HG02798 (cell line): ENCODE measurements around the gene NRG3.
"Not testable (repeated sequence)": the region's sequence is repeated elsewhere in the genome, so short reads cannot be mapped to it uniquely, and the experiment has no call there.

Experiments used
- ATAC-seq: cut with Tn5 transposase; IDR thresholded peaks from one replicate; pipeline ENCODE4 v1.9.1; 2021; ENCODE audit warnings: mild to moderate bottlenecking; ENCODE audit not compliant: unreplicated experiment, poor library complexity

NRG3 gene

GRCh38 chr10:83006479-83006878 is 1131.5 kb downstream of the NRG3 start:
- not testable (repeated sequence) for ATAC-seq

DNA sequence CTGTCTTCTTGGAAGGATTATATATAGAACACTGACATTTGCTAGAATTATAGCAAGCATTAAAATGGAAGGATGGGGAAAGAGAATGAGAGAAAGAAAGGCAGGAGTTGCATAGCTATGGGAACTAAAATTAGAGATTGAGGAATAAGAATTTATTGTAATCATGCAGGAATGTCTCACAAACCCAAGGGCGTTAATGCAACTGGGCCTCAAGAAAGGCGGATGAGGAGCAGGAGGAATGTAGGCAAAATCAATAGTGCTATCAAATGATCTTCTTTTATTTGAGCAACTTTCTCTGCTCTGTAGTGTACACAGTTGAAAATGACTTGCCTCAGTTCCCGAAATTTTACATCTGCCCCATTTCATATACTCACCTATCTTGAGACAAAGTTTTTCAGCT is 1132.5 kb downstream of the NRG3 start:
- ATAC-seq: no peak

DNA sequence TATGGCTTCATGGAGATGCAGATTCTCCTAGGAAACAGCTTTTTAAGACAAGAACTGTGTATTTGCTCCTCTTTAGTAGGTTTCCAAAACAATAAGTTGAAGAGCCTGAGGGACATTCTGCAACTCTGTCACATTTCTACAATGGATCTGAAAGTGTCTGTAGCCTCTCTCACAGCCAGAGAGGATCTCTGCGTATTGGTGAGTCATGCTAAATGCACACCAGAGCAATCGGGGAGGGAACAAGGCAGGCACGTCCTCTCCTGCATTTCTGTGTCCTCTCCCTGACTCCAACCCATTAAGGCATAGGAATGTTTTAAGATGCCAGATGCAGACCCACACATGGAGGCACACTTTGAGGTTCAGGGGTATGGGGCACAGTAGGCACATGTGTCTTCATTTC is 1137.9 kb downstream of the NRG3 start:
- no peak for ATAC-seq

GRCh38 chr10:83017076-83017867 is 1142.3 kb downstream of the NRG3 start:
- ATAC-seq: no peak

GRCh38 chr10:83023662-83024061 is 1148.7 kb downstream of the NRG3 start:
- no peak for ATAC-seq
